Right renal pelvis (tissue), 4 donors: Measurements from ENCODE around the gene PSME2. TPM values are rescaled to one million over a fixed set of nuclear protein-coding genes. Genes with fewer than 3 reads are reported as not detected.

Experiments
- DNase-seq, 4 donors: peaks; one replicate each; pipeline ENCODE4 v3.0.0-alpha.2; 2013; ENCODE audit warnings: low read depth in 4 of 4, low spot score in 3 of 4, missing footprints in 1 of 4
- polyA plus RNA-seq, 4 donors: library from polyadenylated mRNA; unstranded; fragments of 120-200 nt; gene quantifications; one replicate each; pipeline ENCODE4 v1.2.1, GENCODE V29; 2013; ENCODE audit not compliant: insufficient read length in 4 of 4

PSME2 gene
- polyA plus RNA-seq = 100 to 1,000 TPM; 156 to 183 (median 168) TPM

DNA sequence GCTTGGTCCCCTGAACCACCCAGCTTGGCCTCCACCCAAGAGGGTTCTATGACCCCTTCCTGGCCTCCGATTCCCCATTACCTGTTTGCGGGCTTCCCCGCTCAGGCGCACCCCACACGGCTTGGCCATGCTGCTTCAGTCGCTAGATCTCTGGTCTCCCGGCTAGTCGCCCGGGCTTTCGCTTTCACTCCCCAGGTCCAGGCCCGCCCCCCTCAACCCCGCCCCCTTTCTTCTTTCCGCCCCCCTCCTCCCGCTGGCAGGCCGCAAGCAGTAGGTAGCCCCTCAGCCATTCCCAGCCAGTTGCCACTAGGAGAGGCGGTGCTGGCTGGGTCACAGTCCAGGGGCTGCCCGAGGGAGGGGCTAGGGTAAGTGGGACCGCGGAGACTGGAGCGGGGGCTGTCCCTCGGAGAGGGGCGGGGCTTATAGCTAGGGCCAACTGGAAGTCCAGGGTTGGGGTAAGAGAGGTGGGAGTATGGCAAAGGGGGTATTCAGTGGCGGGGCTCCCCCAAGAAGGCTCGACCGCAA, at the start of gene PSME2:
TSS of gene PSME2 (minus strand) at position 158 of the 525 bp plus-strand sequence. CDS start at position 129, 29 bp downstream.
- peak; percentile 86 to 94 (median 90) for DNase-seq

GRCh38 chr14:24195186-24196070, 49.0 kb upstream of the PSME2 start, which contains the start of gene TM9SF1:
TM9SF1 (minus strand) TSS chr14:24195441; CDS start chr14:24195019, 422 bp downstream.
- peak in 3 of 4 donors; percentile 77 to 87 (median 77) for DNase-seq

- DNase-seq = no peak
Measured at GRCh38 chr14:24194873-24195185, 48.4 kb upstream of the PSME2 start.

GRCh38 chr14:24194186-24194872, 47.9 kb upstream of the PSME2 start:
- DNase-seq = no peak

GRCh38 chr14:24192933-24193332, 46.5 kb upstream of the PSME2 start:
- DNase-seq = no peak

GRCh38 chr14:24190416-24190815, 44.0 kb upstream of the PSME2 start:
- no peak for DNase-seq

- DNase-seq = no peak
Measured at GRCh38 chr14:24189460-24189859, 43.0 kb upstream of the PSME2 start.

DNA sequence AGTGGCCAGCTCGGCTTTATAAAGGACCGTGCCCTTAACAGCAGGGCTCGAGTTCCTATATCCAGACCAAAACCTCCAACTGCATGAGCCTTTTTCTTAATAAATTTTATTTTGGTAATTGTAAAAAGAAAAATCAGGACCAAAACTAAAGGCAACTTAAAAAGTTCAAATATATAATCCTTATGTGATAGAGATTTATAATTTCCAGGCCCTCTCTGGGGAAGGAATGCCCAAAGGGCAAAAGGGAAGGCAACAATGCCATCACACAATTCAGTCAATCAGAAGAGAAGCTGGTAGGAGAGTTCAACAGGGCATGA, 42.6 kb upstream of the PSME2 start:
- no peak for DNase-seq

GRCh38 chr14:24188251-24189058, 42.0 kb upstream of the PSME2 start, which contains the start of gene IPO4:
IPO4 (minus strand) TSS chr14:24188816; CDS start chr14:24188787, 29 bp downstream.
- peak; percentile 89 to 93 (median 93) for DNase-seq

DNA sequence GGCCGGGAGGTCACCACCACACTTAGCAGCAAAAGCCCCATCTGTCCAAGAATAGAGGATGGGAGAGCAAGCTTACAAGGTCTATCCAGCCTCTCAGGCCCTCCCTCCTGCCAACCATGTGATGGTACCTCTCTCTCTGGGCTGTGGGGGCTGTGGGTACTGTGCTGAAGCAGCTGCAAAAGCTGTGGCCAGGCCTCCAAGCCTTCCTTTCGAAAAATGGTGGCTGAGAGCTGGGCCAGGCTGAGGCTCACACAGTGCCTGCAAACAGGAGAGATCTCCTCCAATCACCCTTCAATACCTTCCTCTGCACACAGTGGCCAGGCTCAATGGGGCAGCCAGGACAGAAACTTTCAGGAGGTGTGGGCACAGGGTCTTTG, 41.1 kb upstream of the PSME2 start:
- no peak for DNase-seq

DNA sequence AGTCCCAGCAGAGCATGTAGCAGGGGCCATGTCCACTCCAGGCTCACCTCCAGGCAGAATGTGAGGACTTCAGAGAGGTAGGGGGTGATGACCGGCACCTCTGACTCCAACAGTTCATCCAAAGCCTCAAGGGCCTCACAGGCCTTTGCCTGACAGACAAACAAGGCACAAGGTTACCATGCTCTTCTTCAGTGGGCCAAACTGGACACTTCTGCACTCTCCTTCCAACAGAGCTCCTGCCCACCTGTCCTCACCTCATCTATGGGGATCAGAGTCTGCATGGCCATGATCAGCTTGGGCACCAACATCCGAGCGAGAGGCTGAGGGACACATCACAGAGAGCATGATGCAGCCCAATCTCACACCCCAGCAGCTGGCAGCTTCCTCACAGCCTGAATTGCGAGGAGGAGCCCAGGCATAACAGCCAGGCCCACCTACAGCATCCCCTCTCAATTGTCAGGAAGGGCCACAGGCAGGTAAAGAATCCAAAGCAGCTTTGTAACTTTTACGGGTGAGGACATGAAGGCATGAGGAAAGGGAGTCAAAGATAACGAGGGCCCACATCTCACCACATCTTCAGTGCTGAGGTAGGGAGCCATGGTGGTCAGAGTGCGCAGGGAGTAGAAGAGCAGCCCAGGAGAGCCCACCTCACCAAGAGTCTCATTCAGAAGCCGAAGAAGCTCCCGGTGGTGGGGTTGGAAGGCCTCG, 40.6 kb upstream of the PSME2 start:
- no peak for DNase-seq

DNA sequence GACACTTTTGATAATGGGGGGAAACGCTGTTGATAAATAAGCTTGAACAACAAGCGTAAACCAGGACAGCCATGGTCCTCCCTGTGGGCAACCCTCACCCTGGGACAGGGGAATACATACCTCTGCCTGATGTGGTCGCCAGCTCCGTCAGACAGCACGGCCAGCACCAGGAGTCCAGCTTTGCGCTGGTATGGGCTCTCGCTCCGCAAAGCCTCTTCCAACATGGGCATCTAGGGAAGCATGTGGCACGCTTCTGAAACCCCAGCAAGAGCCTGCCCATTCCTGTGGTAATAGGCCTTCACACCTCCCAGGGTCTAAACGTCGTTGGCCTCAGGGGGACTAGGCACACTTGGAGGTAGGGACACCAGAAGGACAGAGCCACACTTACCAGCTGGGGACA, 39.3 kb upstream of the PSME2 start:
- DNase-seq = no peak

DNA sequence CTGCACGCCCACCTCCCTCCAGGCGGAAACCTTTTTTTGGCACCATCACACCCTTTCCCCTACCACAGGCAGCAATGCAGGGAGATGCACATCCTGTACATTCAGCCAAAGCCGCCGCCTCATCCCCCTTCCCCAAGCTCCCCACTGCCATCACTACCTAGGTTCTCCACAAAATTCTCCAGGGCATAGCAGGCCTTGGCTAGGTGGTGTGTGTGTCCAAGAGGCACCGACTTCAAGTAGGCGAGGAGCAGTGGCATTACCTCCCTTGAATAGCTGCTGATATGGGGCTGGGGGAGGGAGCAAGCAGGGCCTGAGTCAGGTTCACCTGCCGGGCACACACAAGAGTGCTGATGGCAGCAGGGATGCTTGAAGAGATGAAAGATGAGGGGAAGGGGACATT, 38.6 kb upstream of the PSME2 start:
- no peak for DNase-seq

- no peak for DNase-seq
Measured at GRCh38 chr14:24184104-24184970, 37.9 kb upstream of the PSME2 start.

- DNase-seq = no peak
Measured at GRCh38 chr14:24183014-24183481, 36.6 kb upstream of the PSME2 start.

GRCh38 chr14:24182110-24182882, 35.9 kb upstream of the PSME2 start:
- no peak for DNase-seq

GRCh38 chr14:24181371-24182077, 35.1 kb upstream of the PSME2 start:
- DNase-seq = no peak
